ENCODE results near the gene VSTM4.

The VSTM4 gene

DNA sequence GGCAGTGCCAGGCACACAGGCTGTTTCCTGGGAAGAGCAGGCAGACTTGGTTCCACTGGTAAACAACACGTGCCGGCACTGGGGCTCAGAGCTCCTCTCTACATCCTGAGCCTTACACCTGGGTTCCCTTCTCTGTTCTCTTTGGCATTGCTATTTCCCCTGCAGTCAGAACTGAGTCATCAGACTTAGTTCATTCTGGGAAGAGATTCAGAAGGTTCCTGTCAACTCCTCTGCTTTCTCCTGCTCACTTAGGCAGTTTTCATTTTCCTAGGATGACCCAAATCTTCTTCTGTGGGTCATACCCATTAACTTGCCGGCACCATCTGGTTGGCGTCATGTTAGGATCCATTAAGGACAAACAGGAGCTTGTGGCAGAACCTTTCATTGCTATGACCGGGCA lies 142.3 kb downstream of the VSTM4 start:
- Histone ChIP-seq H3K4me1 (ENCODE audit: control insufficient read depth in 1 of 2, insufficient read depth in 2 of 2, low read length in 2 of 2) (no peaks in the 10 kb centered on the region), H3K27me3 (ENCODE audit: low read depth, low read length) (no peaks in the 10 kb centered on the region), H3K27ac (ENCODE audit: low read length) (no peak overlapping the region), H3K36me3 (ENCODE audit: control insufficient read depth in 1 of 2, insufficient read depth in 2 of 2, low read length in 2 of 2) (no peaks in the 10 kb centered on the region), H3K9me3 (ENCODE audit: control insufficient read depth in 1 of 2, low read length in 2 of 2) (no peaks in the 10 kb centered on the region), H3K4me3 (ENCODE audit: low read depth in 1 of 2, low read length in 2 of 2) (no peak overlapping the region)

DNA sequence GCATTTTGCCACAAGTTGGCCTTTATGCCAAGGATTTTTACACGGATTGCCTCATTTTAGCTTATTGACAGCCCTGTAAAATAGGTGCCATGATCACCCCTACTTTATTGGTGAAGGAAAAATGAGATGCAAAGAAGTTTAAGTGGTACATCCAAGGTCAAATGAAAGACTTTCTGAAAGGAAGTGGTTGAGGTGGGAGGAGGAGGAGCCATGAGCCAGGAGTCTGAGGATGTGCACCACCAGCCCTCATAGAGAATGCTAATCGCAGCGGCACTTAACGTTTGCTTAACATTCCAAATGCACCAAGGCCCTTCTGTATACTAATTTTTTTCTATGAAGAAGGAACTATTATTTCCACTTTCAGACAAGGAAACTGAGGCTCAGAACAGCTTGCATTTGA lies 144.7 kb downstream of the VSTM4 start:
- H3K36me3 ChIP-seq (ENCODE audit: control insufficient read depth in 1 of 2, insufficient read depth in 2 of 2, low read length in 2 of 2), result no peaks in the 10 kb centered on the region
- no peak overlapping the region for H3K27ac ChIP-seq (ENCODE audit: low read length)
- no peaks in the 10 kb centered on the region for H3K9me3 ChIP-seq (ENCODE audit: control insufficient read depth in 1 of 2, low read length in 2 of 2)
- H3K4me3 ChIP-seq (ENCODE audit: low read depth in 1 of 2, low read length in 2 of 2), result no peak overlapping the region
- H3K4me1 ChIP-seq (ENCODE audit: control insufficient read depth in 1 of 2, insufficient read depth in 2 of 2, low read length in 2 of 2), result no peaks in the 10 kb centered on the region
- no peaks in the 10 kb centered on the region for H3K27me3 ChIP-seq (ENCODE audit: low read depth, low read length)

DNA sequence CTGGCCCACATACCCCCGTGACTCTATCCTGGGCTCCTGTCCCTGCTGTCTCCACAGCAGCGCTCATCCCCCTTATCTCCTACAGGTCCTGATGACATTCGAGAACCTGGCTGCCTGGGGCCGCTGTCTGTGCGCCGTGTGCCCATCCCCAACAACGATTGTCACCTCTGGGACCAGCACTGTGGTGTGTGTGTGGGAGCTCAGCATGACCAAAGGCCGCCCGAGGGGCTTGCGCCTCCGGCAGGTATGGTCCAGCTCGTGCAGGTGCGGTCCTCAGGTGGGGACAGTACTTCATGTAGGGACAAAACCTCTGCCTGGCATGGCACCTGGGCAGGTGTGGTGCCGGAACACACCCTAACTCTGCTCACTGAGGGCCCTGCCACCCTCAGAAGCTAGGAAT lies 145.3 kb downstream of the VSTM4 start:
- H3K27ac ChIP-seq (ENCODE audit: low read length), result no peak overlapping the region
- H3K9me3 ChIP-seq (ENCODE audit: control insufficient read depth in 1 of 2, low read length in 2 of 2), result no peaks in the 10 kb centered on the region
- no peaks in the 10 kb centered on the region for H3K36me3 ChIP-seq (ENCODE audit: control insufficient read depth in 1 of 2, insufficient read depth in 2 of 2, low read length in 2 of 2)
- no peak overlapping the region for H3K4me3 ChIP-seq (ENCODE audit: low read depth in 1 of 2, low read length in 2 of 2)
- H3K4me1 ChIP-seq (ENCODE audit: control insufficient read depth in 1 of 2, insufficient read depth in 2 of 2, low read length in 2 of 2), result no peaks in the 10 kb centered on the region
- H3K27me3 ChIP-seq (ENCODE audit: low read depth, low read length), result no peaks in the 10 kb centered on the region

DNA sequence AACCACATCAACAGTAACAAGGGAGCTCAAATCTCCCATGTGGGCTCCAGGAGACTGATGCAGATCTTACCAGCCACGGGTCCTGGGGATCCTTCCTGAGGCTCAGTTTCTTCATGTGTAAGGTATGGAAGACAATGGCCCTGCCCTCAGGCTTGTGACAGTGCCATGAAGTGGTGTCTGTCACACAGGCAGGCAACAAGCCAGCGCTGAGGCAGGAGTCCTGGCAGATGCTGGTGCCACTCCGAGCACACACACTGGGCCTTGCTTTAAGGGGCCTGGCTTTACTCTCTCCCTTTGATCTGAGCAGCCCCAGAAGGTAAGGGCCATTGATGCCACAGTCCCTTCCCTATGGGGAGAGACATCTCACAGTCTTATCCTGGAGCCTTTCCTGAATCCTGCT lies 147.3 kb downstream of the VSTM4 start:
- no peaks in the 10 kb centered on the region for H3K9me3 ChIP-seq (ENCODE audit: control insufficient read depth in 1 of 2, low read length in 2 of 2)
- no peaks in the 10 kb centered on the region for H3K27me3 ChIP-seq (ENCODE audit: low read depth, low read length)
- H3K4me3 ChIP-seq (ENCODE audit: low read depth in 1 of 2, low read length in 2 of 2), result no peak overlapping the region
- H3K27ac ChIP-seq (ENCODE audit: low read length), result no peak overlapping the region
- H3K36me3 ChIP-seq (ENCODE audit: control insufficient read depth in 1 of 2, insufficient read depth in 2 of 2, low read length in 2 of 2), result no peaks in the 10 kb centered on the region
- no peaks in the 10 kb centered on the region for H3K4me1 ChIP-seq (ENCODE audit: control insufficient read depth in 1 of 2, insufficient read depth in 2 of 2, low read length in 2 of 2)

DNA sequence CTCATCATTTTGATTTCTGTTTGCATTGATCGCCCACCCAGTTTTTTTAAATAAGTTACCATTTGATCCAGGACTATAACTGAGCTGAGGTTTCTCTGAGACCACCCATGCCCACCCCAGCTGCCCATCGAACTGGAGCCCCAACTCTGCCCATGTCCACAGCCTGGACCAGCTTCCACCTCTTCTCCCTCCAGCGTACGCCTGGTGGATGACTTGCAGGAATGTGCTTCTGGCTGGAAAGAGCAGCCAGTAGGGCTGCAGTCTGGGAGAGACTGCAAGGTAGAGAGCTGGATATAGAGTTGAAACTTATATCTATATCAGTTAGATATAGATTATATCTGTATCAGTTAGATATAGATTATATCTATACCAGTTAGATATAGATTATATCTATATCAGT lies 149.9 kb downstream of the VSTM4 start:
- no peaks in the 10 kb centered on the region for H3K27me3 ChIP-seq (ENCODE audit: low read depth, low read length)
- H3K4me3 ChIP-seq (ENCODE audit: low read depth in 1 of 2, low read length in 2 of 2), result no peak overlapping the region
- H3K9me3 ChIP-seq (ENCODE audit: control insufficient read depth in 1 of 2, low read length in 2 of 2), result no peaks in the 10 kb centered on the region
- no peaks in the 10 kb centered on the region for H3K36me3 ChIP-seq (ENCODE audit: control insufficient read depth in 1 of 2, insufficient read depth in 2 of 2, low read length in 2 of 2)
- no peak overlapping the region for H3K27ac ChIP-seq (ENCODE audit: low read length)
- H3K4me1 ChIP-seq (ENCODE audit: control insufficient read depth in 1 of 2, insufficient read depth in 2 of 2, low read length in 2 of 2), result no peaks in the 10 kb centered on the region

Data from muscle layer of duodenum (tissue), 2 donors.